Epidermal melanocyte (primary cell): ENCODE measurements around the gene RHOT2.
A peak's percentile ranks its signal among the peaks of the same experiment; 100 is the strongest.

Experiments
- DNase-seq: peaks from one replicate; pipeline ENCODE4 v3.0.0; 2011; ENCODE audit warnings: low spot score; ENCODE audit not compliant: insufficient read length

Gene RHOT2

GRCh38 chr16:714079-714478 lies 46.1 kb downstream of the RHOT2 start:
- DNase-seq: no peak

- peak; percentile 98 for DNase-seq
Measured at GRCh38 chr16:714558-715476, 46.9 kb downstream of the RHOT2 start, which contains the start of gene METRN. METRN (plus strand) TSS chr16:715118; CDS start chr16:715290, 172 bp downstream.

- no peak for DNase-seq
Measured at GRCh38 chr16:715477-716199, 47.7 kb downstream of the RHOT2 start.

GRCh38 chr16:716200-716568 lies 48.3 kb downstream of the RHOT2 start:
- peak; percentile 91 for DNase-seq

- DNase-seq: no peak
Measured at GRCh38 chr16:716768-717325, 48.9 kb downstream of the RHOT2 start.

- no peak for DNase-seq
Measured at GRCh38 chr16:717450-718245, 49.7 kb downstream of the RHOT2 start.

GRCh38 chr16:718389-718788 lies 50.5 kb downstream of the RHOT2 start:
- DNase-seq: no peak

GRCh38 chr16:718922-719321 lies 51.0 kb downstream of the RHOT2 start:
- no peak for DNase-seq

GRCh38 chr16:719815-720446 lies 52.0 kb downstream of the RHOT2 start:
- no peak for DNase-seq

GRCh38 chr16:720447-720989 lies 52.6 kb downstream of the RHOT2 start:
- DNase-seq: peak; percentile 89

- DNase-seq: peak; percentile 92
Measured at GRCh38 chr16:720990-721764, 53.2 kb downstream of the RHOT2 start, which contains the start of gene ANTKMT. ANTKMT (plus strand) TSS chr16:721146; CDS start chr16:721275, 129 bp downstream.

- no peak for DNase-seq
Measured at GRCh38 chr16:721765-722540, 54.0 kb downstream of the RHOT2 start.

GRCh38 chr16:722835-723633 lies 55.1 kb downstream of the RHOT2 start:
- no peak for DNase-seq

GRCh38 chr16:723695-724094 lies 55.8 kb downstream of the RHOT2 start:
- DNase-seq: no peak
